HepG2 (cell line): Measurements from ENCODE around the gene ADM. TPM values are rescaled to one million over a fixed set of nuclear protein-coding genes. Genes with fewer than 3 reads are reported as not detected.

ENCODE experiments used
- ARNT2 ChIP-seq: sonication (generic); formaldehyde crosslinking; IDR thresholded peaks from 2 replicates; pipeline ENCODE4 v1.8.0; 2022; ENCODE audit warnings: mild to moderate bottlenecking, low read depth, missing genetic modification reagents, moderate library complexity
- MBD4 ChIP-seq: IDR thresholded peaks from 2 replicates; pipeline ENCODE4 v1.6.1; 2012; ENCODE audit warnings: low read length, inconsistent platforms, borderline replicate concordance
- PRDM4 ChIP-seq: sonication (generic); formaldehyde crosslinking; IDR thresholded peaks from 2 replicates; pipeline ENCODE4 v1.9.0; 2021; ENCODE audit warnings: missing genetic modification reagents, borderline replicate concordance
- SNAI1 ChIP-seq: sonication (generic); formaldehyde crosslinking; IDR thresholded peaks from 2 replicates; pipeline ENCODE4 v1.5.0; 2020; ENCODE audit warnings: mild to moderate bottlenecking, missing genetic modification reagents, borderline replicate concordance
- SOX5 ChIP-seq: IDR thresholded peaks from 2 replicates; pipeline ENCODE4 v1.6.1; 2016; ENCODE audit warnings: borderline replicate concordance
- TERF1 ChIP-seq: sonication (generic); formaldehyde crosslinking; IDR thresholded peaks from 2 replicates; pipeline ENCODE4 v1.8.0; 2022; ENCODE audit warnings: mild to moderate bottlenecking, missing genetic modification reagents, moderate library complexity
- ZNF235 ChIP-seq: sonication (generic); formaldehyde crosslinking; IDR thresholded peaks from 2 replicates; pipeline ENCODE4 v1.8.1; 2023; ENCODE audit warnings: mild to moderate bottlenecking, missing genetic modification reagents, borderline replicate concordance
- ZNF337 ChIP-seq: sonication (generic); formaldehyde crosslinking; IDR thresholded peaks from 2 replicates; pipeline ENCODE4 v1.5.1; 2020; ENCODE audit warnings: missing genetic modification reagents, low read depth, mild to moderate bottlenecking, borderline replicate concordance
- ZNF513 ChIP-seq: sonication (generic); formaldehyde crosslinking; conservative IDR thresholded peaks from 2 replicates; pipeline ENCODE4 v1.5.0; 2020; ENCODE audit warnings: missing genetic modification reagents
- ZNF562 ChIP-seq: sonication (generic); formaldehyde crosslinking; IDR thresholded peaks from 2 replicates; pipeline ENCODE4 v1.8.0; 2022; ENCODE audit warnings: missing genetic modification reagents, borderline replicate concordance
- ZNF672 ChIP-seq: sonication (generic); formaldehyde crosslinking; IDR thresholded peaks from 2 replicates; pipeline ENCODE4 v1.8.1; 2022; ENCODE audit warnings: missing genetic modification reagents
- ZNF720 ChIP-seq: sonication (generic); formaldehyde crosslinking; IDR thresholded peaks from 2 replicates; pipeline ENCODE4 v1.4.0; 2020; ENCODE audit warnings: missing genetic modification reagents
- polyA plus RNA-seq, 8 experiments: library from polyadenylated mRNA; depleted of rRNA in 3 of 8; stranded (reverse) in 7 of 8; unstranded in 1 of 8; fragments of >200 nt; fragmentation: Illumina TruSeq in 4 of 8; extraction: Trizol in 4 of 8; gene quantifications; 2 replicates each; pipeline versions ENCODE4 v1.2.1 to v1.2.3, GENCODE V29; 2011 to 2016; ENCODE audit warnings: low read depth in 4 of 8, missing spikeins in 1 of 8, mixed read lengths in 1 of 8; ENCODE audit not compliant: insufficient read depth in 1 of 8
- total RNA-seq, 5 experiments: library from RNA; depleted of rRNA; stranded (reverse); fragments of >200 nt; fragmentation: Illumina TruSeq; extraction: Trizol; gene quantifications; 2 replicates each; pipeline ENCODE4 v1.2.3, GENCODE V29; 2016; ENCODE audit warnings: low read depth in 1 of 5

ADM gene
- total and polyA plus RNA-seq, 2 of the 13 experiments (the other 11 are each of a cell fraction or from before 2014, with no cell fraction given), result 10.7 to 26.1 TPM

- no peak for TF ChIP-seq PRDM4
- TF ChIP-seq ZNF562, result no peak
- no peak for TF ChIP-seq ZNF337
- no peak for TF ChIP-seq ZNF672 (CRISPR knock-in tag)
- no peak for TF ChIP-seq MBD4
- no peak for TF ChIP-seq ZNF235 (CRISPR knock-in tag)
- peak; percentile 61; the same call in 1 of the 2 replicates for TF ChIP-seq SOX5 (CRISPR knock-in tag)
- TF ChIP-seq ZNF720 (CRISPR knock-in tag), result no peak
- no peak for TF ChIP-seq TERF1 (CRISPR knock-in tag)
- no peak for TF ChIP-seq ARNT2 (CRISPR knock-in tag)
- no peak for TF ChIP-seq SNAI1
- no peak for TF ChIP-seq ZNF513 (CRISPR knock-in tag)
Observed at GRCh38 chr11:10285148-10285802, 19.6 kb upstream of the ADM start (continued).
